ENCODE results near the gene NHERF1.

NHERF1 gene

GRCh38 chr17:74808714-74809430 lies 60.4 kb downstream of the NHERF1 start:
- DNase-seq (ENCODE audit: low spot score), result no peak

DNA sequence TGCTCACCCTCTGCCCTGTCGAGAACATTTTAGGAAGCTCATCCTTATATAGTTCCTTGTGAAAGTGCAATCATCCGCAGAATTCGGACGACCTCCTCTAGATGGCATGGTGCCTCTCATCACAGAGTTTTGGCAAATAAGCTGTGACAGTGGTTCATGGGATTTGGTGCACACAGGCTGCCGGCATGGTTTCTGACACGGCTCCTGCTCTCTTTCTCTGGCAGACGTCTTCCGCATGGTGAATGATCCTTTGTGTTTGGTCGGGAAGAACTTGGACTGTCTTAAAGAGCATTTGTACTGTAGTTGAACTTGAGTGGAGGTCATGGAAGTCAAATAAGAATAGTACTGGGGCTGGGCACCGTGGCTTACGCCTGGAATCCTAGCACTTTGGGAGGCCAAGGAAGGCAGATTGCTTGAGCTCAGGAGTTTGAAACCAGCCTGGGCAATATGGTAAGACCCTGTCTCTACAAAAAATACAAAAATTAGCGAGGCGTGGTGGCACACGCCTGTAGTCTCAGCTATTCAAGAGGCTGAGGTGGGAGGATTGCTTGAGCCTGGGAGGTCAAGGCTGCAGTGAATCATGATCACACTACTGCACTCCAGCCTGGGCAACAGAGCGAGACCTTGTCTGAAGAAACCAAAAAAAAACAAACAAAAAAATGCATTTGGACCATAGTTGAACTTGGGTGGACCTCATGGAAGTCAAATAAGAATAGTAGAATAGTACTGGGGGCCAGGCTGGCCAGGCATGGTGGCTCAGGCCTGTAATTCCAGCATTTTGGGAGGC lies 62.5 kb downstream of the NHERF1 start:
- no peak for DNase-seq (ENCODE audit: low spot score)

GRCh38 chr17:74812109-74813009 lies 63.9 kb downstream of the NHERF1 start:
- DNase-seq (ENCODE audit: low spot score), result no peak

GRCh38 chr17:74814453-74814852 lies 66.0 kb downstream of the NHERF1 start:
- no peak for DNase-seq (ENCODE audit: low spot score)

GRCh38 chr17:74815067-74815466 lies 66.6 kb downstream of the NHERF1 start:
- DNase-seq (ENCODE audit: low spot score), result no peak

DNA sequence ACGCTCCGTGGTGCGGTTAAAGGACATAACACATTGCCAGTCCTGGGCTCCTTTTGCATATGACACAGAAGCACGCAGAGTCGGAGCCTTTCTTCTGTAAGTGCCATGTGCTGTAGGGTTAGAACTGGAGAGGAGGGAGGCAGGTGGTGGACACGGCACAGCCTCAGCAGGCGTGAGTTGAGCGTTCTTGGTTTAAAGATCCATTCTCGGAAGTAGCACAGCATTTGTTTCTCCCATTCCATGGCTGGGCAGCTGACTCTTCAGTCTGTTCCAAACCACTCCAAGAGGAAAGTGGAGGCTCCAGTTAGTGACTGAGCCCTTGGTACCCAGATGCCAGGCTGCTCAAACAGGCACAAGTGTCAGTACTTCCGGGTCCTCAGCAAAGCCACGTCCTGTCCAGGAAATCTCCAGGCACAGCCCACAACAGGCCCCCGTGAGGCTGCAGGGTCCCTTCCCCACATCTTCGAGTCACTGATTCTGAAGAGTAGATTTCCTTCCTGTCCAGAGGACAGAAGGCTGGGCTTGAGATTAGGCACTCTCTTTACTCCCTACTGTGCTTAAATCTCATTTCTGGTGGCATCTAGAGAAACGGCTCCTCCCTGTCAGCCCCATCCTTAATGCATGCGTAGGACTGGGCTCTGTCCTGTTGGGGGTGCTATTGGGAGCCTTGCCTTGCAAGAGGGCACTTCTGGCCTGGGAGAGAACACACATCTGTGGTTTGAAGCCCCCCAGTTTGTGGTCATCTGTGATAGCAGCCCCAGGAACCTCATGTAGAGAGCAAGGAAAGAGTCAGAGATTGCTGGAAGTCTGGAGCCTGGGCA lies 67.3 kb downstream of the NHERF1 start:
- DNase-seq (ENCODE audit: low spot score), result no peak

- DNase-seq (ENCODE audit: low spot score), result no peak
Observed at GRCh38 chr17:74816905-74817620, 68.6 kb downstream of the NHERF1 start.

DNA sequence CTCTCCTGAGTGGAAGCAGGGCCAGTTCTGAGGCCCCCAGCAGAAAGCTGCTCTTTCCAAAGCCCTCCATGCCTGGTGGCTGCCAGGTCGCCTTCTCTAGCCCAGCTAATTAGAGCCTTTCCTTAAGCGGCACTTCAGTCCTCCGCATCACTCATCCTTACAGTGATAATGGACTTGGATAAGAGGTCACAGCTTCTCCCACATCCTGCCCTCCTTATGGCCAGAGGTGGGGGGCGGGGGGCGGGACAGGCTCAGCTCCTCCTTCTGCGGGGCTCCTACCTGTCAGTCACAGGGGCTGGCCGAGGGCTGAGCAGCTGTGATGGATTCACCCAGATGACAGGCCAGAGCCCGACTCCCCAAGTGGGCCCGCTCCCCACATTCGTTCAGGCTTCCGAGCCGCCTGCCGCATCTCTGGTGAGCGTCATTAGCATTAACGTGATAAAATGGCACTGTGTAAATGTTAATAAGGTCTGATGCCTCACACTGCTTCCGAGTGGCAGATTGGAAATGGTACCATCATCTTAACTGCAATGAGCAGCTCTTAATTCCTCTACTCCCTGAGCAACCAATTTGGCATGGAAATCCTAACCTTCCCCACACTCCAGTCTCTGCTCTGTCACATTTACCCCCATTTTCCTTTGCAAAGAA lies 70.0 kb downstream of the NHERF1 start:
- DNase-seq (ENCODE audit: low spot score), result no peak

Measured in AG20443 (cell line).